Measurements from ENCODE around the gene CCN5. TPM values are rescaled to one million over a fixed set of nuclear protein-coding genes. Genes with fewer than 3 reads are reported as not detected.
A peak's percentile ranks its signal among the peaks of the same experiment; 100 is the strongest.

Gene CCN5
- total RNA-seq, 3 donors from 2014 or later, result 16.1 to 1,283 (median 39.0) TPM

DNA sequence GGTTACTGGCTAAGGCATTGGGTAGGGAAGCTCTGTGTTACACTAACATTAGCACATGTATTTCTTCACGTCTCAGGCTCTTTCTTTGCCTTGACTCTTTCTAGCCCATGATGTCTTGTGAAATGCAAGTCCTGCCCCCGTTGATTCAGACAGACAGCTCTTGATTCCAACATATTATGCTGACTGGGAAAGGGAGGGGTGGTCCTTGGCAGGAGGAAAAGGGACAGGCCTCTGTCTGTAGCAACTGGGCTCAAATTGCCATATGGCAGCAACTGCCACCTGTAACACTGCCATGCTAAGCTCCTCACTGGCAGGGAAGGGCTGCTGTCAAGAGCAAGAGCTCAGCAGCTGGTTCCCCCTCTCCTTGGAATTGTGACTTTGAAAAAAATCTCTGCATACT is 24.8 kb downstream of the CCN5 start:
- H3K4me3 ChIP-seq, result no peak overlapping the region
- intact Hi-C loops (cut with DNase I; ENCODE audit: low total_unique reads), result no loop called here
- H3K27me3 ChIP-seq, result no peaks in the 10 kb centered on the region
- no peaks in the 10 kb centered on the region for H3K36me3 ChIP-seq
- H3K27ac ChIP-seq, result no peak overlapping the region
- no peak for TF ChIP-seq POLR2AphosphoS5 (IDR thresholded peaks at IDR 0.05)
- no peak for TF ChIP-seq POLR2A (IDR thresholded peaks at IDR 0.05)
- DNase-seq (ENCODE audit: low spot score in 2 of 2), result no peak
- no peaks in the 10 kb centered on the region for H3K4me1 ChIP-seq
- H3K9me3 ChIP-seq, result no peaks in the 10 kb centered on the region

DNA sequence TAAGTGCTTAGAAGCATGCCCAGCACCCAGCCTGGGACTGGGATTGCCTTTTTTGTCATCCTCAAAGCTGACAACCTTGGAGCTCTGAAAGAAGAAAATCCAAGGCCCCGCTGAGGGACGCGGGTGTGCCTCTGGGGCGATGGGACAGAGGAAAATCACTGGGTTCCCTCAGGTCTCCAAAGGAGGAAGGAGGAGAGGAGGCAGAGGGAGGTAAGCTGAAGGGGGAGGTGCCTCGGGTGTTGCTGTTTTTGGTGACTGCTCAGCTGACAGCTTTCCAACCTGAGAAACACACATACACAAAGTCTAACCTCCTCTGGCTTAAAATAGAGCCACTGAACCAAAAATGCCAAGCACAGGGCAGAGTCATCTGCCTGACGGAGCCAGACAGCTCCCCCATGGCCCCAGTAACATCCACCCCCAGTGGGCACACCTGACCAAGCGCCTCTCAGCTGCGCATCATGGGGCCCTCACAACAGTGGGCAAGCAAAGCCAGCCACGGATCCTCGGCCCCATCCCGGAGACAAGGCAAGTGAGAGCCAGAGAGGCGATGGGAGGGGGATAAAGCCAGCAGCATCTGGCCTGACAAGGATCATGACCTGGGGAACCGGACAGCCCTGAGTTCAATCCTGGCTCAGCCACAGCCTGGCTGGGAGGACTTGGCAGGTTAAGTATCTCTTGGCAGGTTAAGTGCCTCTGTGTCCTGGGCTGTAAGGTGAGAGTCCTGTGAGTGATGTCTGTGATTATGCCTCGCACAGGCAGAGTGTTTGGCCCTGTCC is 27.3 kb downstream of the CCN5 start:
- DNase-seq (ENCODE audit: low spot score in 2 of 2), result no peak
- intact Hi-C loops (cut with DNase I; ENCODE audit: low total_unique reads), result no loop called here
- TF ChIP-seq POLR2AphosphoS5 (IDR thresholded peaks at IDR 0.05), result no peak
- no peak for TF ChIP-seq POLR2A (IDR thresholded peaks at IDR 0.05)
- TF ChIP-seq, protein P1, sequence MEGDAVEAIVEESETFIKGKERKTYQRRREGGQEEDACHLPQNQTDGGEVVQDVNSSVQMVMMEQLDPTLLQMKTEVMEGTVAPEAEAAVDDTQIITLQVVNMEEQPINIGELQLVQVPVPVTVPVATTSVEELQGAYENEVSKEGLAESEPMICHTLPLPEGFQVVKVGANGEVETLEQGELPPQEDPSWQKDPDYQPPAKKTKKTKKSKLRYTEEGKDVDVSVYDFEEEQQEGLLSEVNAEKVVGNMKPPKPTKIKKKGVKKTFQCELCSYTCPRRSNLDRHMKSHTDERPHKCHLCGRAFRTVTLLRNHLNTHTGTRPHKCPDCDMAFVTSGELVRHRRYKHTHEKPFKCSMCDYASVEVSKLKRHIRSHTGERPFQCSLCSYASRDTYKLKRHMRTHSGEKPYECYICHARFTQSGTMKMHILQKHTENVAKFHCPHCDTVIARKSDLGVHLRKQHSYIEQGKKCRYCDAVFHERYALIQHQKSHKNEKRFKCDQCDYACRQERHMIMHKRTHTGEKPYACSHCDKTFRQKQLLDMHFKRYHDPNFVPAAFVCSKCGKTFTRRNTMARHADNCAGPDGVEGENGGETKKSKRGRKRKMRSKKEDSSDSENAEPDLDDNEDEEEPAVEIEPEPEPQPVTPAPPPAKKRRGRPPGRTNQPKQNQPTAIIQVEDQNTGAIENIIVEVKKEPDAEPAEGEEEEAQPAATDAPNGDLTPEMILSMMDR (IDR thresholded peaks at IDR 0.05), result no peak
- no peak overlapping the region for H3K4me3 ChIP-seq
- H3K36me3 ChIP-seq, result no peaks in the 10 kb centered on the region
- H3K27ac ChIP-seq, result peak overlapping the region in 1 of 2 donors; percentile 12
- H3K4me1 ChIP-seq, result peaks cover 0 to 10% of the 10 kb centered on the region in 2 donors
- H3K9me3 ChIP-seq, result no peaks in the 10 kb centered on the region
- H3K27me3 ChIP-seq, result no peaks in the 10 kb centered on the region

DNA sequence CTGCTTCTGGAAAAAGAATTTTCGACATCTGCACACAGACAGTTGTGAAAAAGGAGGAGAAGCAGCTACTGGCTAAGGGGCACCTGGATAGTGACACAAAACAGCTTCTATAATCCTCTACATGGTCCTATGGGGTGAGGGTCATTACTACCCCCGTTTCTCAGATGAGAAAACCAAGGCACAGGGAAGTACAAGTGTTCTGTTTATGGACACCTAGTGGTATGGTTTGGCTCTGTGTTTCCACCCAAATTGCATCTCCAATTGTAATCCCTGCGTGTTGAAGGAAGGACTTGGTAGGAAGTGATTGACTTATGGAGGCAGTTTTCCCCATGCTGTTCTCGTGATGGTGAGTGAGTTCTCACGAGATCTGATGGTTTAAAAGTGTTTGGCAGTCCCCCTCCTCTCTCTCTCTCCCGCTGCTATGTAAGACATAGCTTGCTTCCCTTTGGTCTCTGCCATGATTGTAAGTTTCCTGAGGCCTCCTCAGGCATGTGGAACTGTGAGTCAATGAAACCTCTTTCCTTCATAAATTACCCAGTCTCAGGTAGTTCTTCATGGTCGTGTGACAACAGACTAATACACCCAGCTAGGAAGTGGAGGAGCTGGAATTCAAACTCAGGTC is 28.0 kb downstream of the CCN5 start:
- TF ChIP-seq, protein P1 (IDR thresholded peaks at IDR 0.05), result no peak
- TF ChIP-seq POLR2AphosphoS5 (IDR thresholded peaks at IDR 0.05), result no peak
- no peak for TF ChIP-seq POLR2A (IDR thresholded peaks at IDR 0.05)
- no peak overlapping the region for H3K27ac ChIP-seq
- DNase-seq (ENCODE audit: low spot score in 2 of 2), result no peak

GRCh38 chr20:44743916-44744655 is 28.9 kb downstream of the CCN5 start:
- no peaks in the 10 kb centered on the region for H3K36me3 ChIP-seq
- no peaks in the 10 kb centered on the region for H3K27me3 ChIP-seq
- DNase-seq (ENCODE audit: low spot score in 2 of 2), result no peak
- H3K27ac ChIP-seq, result no peak overlapping the region
- TF ChIP-seq, protein P1 (IDR thresholded peaks at IDR 0.05), result no peak
- TF ChIP-seq POLR2A (IDR thresholded peaks at IDR 0.05) (no peak), POLR2AphosphoS5 (IDR thresholded peaks at IDR 0.05) (no peak)
- intact Hi-C loops (cut with DNase I; ENCODE audit: low total_unique reads), result no loop called here
- peaks cover 0 to 10% of the 10 kb centered on the region in 2 donors for H3K4me1 ChIP-seq
- H3K4me3 ChIP-seq, result no peak overlapping the region
- no peaks in the 10 kb centered on the region for H3K9me3 ChIP-seq

More for the DNA sequence above, 28.0 kb downstream of the CCN5 start:
- Histone ChIP-seq H3K4me1 (peaks cover 0 to 10% of the 10 kb centered on the region in 2 donors), H3K27me3 (no peaks in the 10 kb centered on the region), H3K4me3 (no peak overlapping the region), H3K36me3 (no peaks in the 10 kb centered on the region), H3K9me3 (no peaks in the 10 kb centered on the region)
- intact Hi-C loops (cut with DNase I; ENCODE audit: low total_unique reads), result no loop called here

GRCh38 chr20:44745122-44745597 is 30.0 kb downstream of the CCN5 start:
- no peak for DNase-seq (ENCODE audit: low spot score in 2 of 2)
- TF ChIP-seq POLR2AphosphoS5 (IDR thresholded peaks at IDR 0.05) (no peak), POLR2A (IDR thresholded peaks at IDR 0.05) (no peak)
- TF ChIP-seq, protein P1 (IDR thresholded peaks at IDR 0.05), result no peak

More at GRCh38 chr20:44745122-44745597, 30.0 kb downstream of the CCN5 start:
- Histone ChIP-seq H3K27ac (peak overlapping the region; percentile 67 to 89), H3K4me1 (peaks cover 0 to 10% of the 10 kb centered on the region in 2 donors), H3K4me3 (peak overlapping the region; percentile 59 to 90 (median 64)), H3K9me3 (no peaks in the 10 kb centered on the region), H3K36me3 (no peaks in the 10 kb centered on the region), H3K27me3 (no peaks in the 10 kb centered on the region)
- intact Hi-C loops (cut with DNase I; ENCODE audit: low total_unique reads), result no loop called here

All from breast epithelium (tissue), 4 donors.